HepG2 (cell line): ENCODE data around the gene CCDC83. TPM values are rescaled to one million over a fixed set of nuclear protein-coding genes. Genes with fewer than 3 reads are reported as not detected.

ENCODE experiments used
- ATAC-seq: fragments of 200-7000 bp; cut with Tn5 transposase; 3 replicates; pipeline ENCODE4 v1.9.1; 2020; ENCODE audit warnings: mild to moderate bottlenecking, moderate library complexity
- BruUV-seq: library from RNA; stranded (reverse); fragments of 400-500 nt; replicated peaks from 2 replicates; lab custom pipeline; 2021; lab: Mats Ljungman, UMichigan
- CTCF ChIA-PET: fragments of 300-600 bp; formaldehyde crosslinking; extraction: SDS; loops from one replicate; lab custom pipeline; 2021; ENCODE audit warnings: low total read pairs, inconsistent platforms, low intra/inter-chr PET ratio; lab: Yijun Ruan, JAX
- POLR2A ChIA-PET: fragments of 350-600 bp; sonication (Branson Sonifier 250); formaldehyde crosslinking; loops from one replicate; lab custom pipeline; 2020; ENCODE audit warnings: antibody characterized with exemption, inconsistent platforms; lab: Yijun Ruan, JAX
- DNase-seq: peaks from one replicate; pipeline ENCODE4 v3.0.0-alpha.2; 2015; ENCODE audit warnings: low spot score
- FAIRE-seq: peaks from 3 replicates; lab custom pipeline; 2011; peaks lifted over from hg19 to GRCh38; lab: Jason Lieb, UNC
- H2AFZ ChIP-seq: one replicate; pipeline ENCODE4 v1.6.1; 2011; ENCODE audit warnings: low read length, inconsistent platforms
- H3K27ac ChIP-seq: fragments of 300-600 bp; 3 replicates; pipeline ENCODE4 v1.8.0; 2011; ENCODE audit warnings: mixed run types, mild to moderate bottlenecking, mixed read lengths, low read length, inconsistent platforms; ENCODE audit not compliant: insufficient read depth; ENCODE audit errors: extremely low read length
- H3K27me3 ChIP-seq, 2 experiments: fragments of 200-600 bp in 1 of 2; 2 replicates in 1 of 2; 3 replicates in 1 of 2; pipeline versions ENCODE4 v1.6.0 to v1.8.0; 2011; ENCODE audit warnings: low read length in 2 of 2, mild to moderate bottlenecking in 2 of 2, moderate library complexity in 2 of 2, inconsistent platforms in 1 of 2; ENCODE audit not compliant: insufficient read depth in 2 of 2, control insufficient read depth in 1 of 2
- H3K36me3 ChIP-seq, 2 experiments: fragments of 200-600 bp in 1 of 2; replicated peaks in 1 of 2; 2 replicates in 1 of 2; 3 replicates in 1 of 2; pipeline versions ENCODE4 v1.5.1 to v1.8.0; 2011; ENCODE audit warnings: low read length in 2 of 2, inconsistent platforms in 1 of 2; ENCODE audit not compliant: insufficient read depth in 2 of 2, control insufficient read depth in 1 of 2
- H3K4me1 ChIP-seq: 2 replicates; pipeline ENCODE4 v1.5.1; 2012; ENCODE audit warnings: low read length, inconsistent platforms; ENCODE audit not compliant: insufficient read depth
- H3K4me2 ChIP-seq: 2 replicates; pipeline ENCODE4 v1.6.0; 2011; ENCODE audit warnings: low read depth, low read length, inconsistent platforms
- H3K4me3 ChIP-seq, 3 experiments: fragments of 200-600 bp in 1 of 3; sonication (generic), shearing (Covaris generic) in 1 of 3; replicated peaks in 1 of 3; 2 replicates each; pipeline ENCODE4 v1.5.1; 2011 to 2016; ENCODE audit warnings: low read length in 3 of 3, inconsistent platforms in 2 of 3, low read depth in 2 of 3, mild to moderate bottlenecking in 2 of 3, control low read depth in 1 of 3, mixed read lengths in 1 of 3; ENCODE audit not compliant: insufficient read depth in 1 of 3
- H3K79me2 ChIP-seq: one replicate; pipeline ENCODE4 v1.6.1; 2011; ENCODE audit warnings: low read length, inconsistent platforms; ENCODE audit not compliant: insufficient read depth
- H3K9ac ChIP-seq: 2 replicates; pipeline ENCODE4 v1.6.0; 2011; ENCODE audit warnings: mild to moderate bottlenecking, low read depth, low read length, inconsistent platforms; ENCODE audit not compliant: insufficient read depth
- H3K9me3 ChIP-seq: 2 replicates; pipeline ENCODE4 v1.5.1; 2012; ENCODE audit warnings: mild to moderate bottlenecking, low read length
- H4K20me1 ChIP-seq: 2 replicates; pipeline ENCODE4 v1.6.0; 2011; ENCODE audit warnings: inconsistent platforms, mild to moderate bottlenecking, low read length, moderate library complexity; ENCODE audit not compliant: insufficient read depth
- ASH2L ChIP-seq: fragments of 300-600, 200-600 bp; sonication (generic); IDR thresholded peaks from 2 replicates; pipeline ENCODE4 v1.7.0; 2017; ENCODE audit warnings: low read depth, mild to moderate bottlenecking, moderate library complexity, mixed read lengths, low read length; ENCODE audit not compliant: insufficient read length
- EP300 ChIP-seq, 3 experiments: sonication (generic) in 1 of 3; formaldehyde crosslinking in 1 of 3; IDR thresholded peaks; 2 replicates each; pipeline versions ENCODE4 v1.5.1 to v1.6.1; 2011 to 2020; ENCODE audit warnings: low read depth in 2 of 3, low read length in 2 of 3, borderline replicate concordance in 1 of 3, improper control_type of control experiment in 1 of 3, mild to moderate bottlenecking in 1 of 3, missing genetic modification reagents in 1 of 3, moderate library complexity in 1 of 3
- ETV5 ChIP-seq: IDR thresholded peaks from 2 replicates; pipeline ENCODE4 v1.6.1; 2018; ENCODE audit warnings: missing biosample characterization, missing genetic modification reagents, inconsistent platforms, borderline replicate concordance
- GATAD1 ChIP-seq: IDR thresholded peaks from 2 replicates; pipeline ENCODE4 v1.6.1; 2016; ENCODE audit warnings: missing genetic modification reagents, missing compliant biosample characterization
- HOMEZ ChIP-seq: IDR thresholded peaks from 2 replicates; pipeline ENCODE4 v1.6.1; 2016; ENCODE audit warnings: low read depth
- ISL2 ChIP-seq: sonication (generic); formaldehyde crosslinking; IDR thresholded peaks from 2 replicates; pipeline ENCODE4 v1.5.0; 2020; ENCODE audit warnings: missing genetic modification reagents
- NCOA2 ChIP-seq: sonication (generic); formaldehyde crosslinking; IDR thresholded peaks from 2 replicates; pipeline ENCODE4 v1.8.0; 2022; ENCODE audit warnings: inconsistent platforms
- NFE2L2 ChIP-seq: fragments of 150-350 bp; IDR thresholded peaks from 2 replicates; pipeline ENCODE4 v1.6.1; 2014; ENCODE audit warnings: low read length
- SAFB2 ChIP-seq: sonication (generic); formaldehyde crosslinking; IDR thresholded peaks from 2 replicates; pipeline ENCODE4 v1.5.1; 2020; ENCODE audit warnings: missing genetic modification reagents, low read depth, mild to moderate bottlenecking, borderline replicate concordance
- SALL1 ChIP-seq: sonication (generic); formaldehyde crosslinking; IDR thresholded peaks from 2 replicates; pipeline ENCODE4 v1.8.0; 2022; ENCODE audit warnings: mild to moderate bottlenecking, missing genetic modification reagents
- SYNCRIP ChIP-seq: fragments of 200-400 bp; formaldehyde crosslinking; IDR thresholded peaks from 2 replicates; pipeline ENCODE4 v1.6.1; 2018; ENCODE audit warnings: mild to moderate bottlenecking, low read depth, low read length; ENCODE audit not compliant: insufficient read depth
- ZBTB39 ChIP-seq: sonication (generic); formaldehyde crosslinking; IDR thresholded peaks from 2 replicates; pipeline ENCODE4 v1.5.0; 2020; ENCODE audit warnings: missing genetic modification reagents
- ZKSCAN1 ChIP-seq: fragments of 150-350 bp; IDR thresholded peaks from 2 replicates; pipeline ENCODE4 v1.6.1; 2014; ENCODE audit warnings: low read length
- ZMYM2 ChIP-seq: sonication (generic); formaldehyde crosslinking; IDR thresholded peaks from 2 replicates; pipeline ENCODE4 v1.8.0; 2022; ENCODE audit warnings: mild to moderate bottlenecking, missing genetic modification reagents
- ZNF589 ChIP-seq: sonication (generic); formaldehyde crosslinking; conservative IDR thresholded peaks from 2 replicates; pipeline ENCODE4 v1.8.0; 2022; ENCODE audit warnings: mild to moderate bottlenecking, moderate library complexity, missing genetic modification reagents
- ZNF7 ChIP-seq: IDR thresholded peaks from 2 replicates; pipeline ENCODE4 v1.6.1; 2016; ENCODE audit warnings: missing biosample characterization, missing genetic modification reagents
- ZNF710 ChIP-seq: sonication (generic); formaldehyde crosslinking; IDR thresholded peaks from 2 replicates; pipeline ENCODE4 v1.5.0; 2020; ENCODE audit warnings: mild to moderate bottlenecking, missing genetic modification reagents, borderline replicate concordance
- WGBS: methylation state at CpG from one replicate; pipeline ENCODE4 v1.1.6; 2017; ENCODE audit warnings: low lambda C conversion rate; 5-methylcytosine and 5-hydroxymethylcytosine counted together
- in situ Hi-C: cut with HindIII; loops from 2 replicates; pipeline ENCODE4 v1.10.0; 2017; ENCODE audit warnings: low pct_unique_long_range_greater_than_20kb; ENCODE audit not compliant: extremely low pct_ligation_motif_present
- intact Hi-C: fragments of 100-400 bp; cut with micrococcal nuclease; formaldehyde crosslinking; loops from one replicate; pipeline ENCODE4 v1.10.0; 2022; ENCODE audit not compliant: unreplicated experiment
- polyA plus RNA-seq, 8 experiments: library from polyadenylated mRNA; depleted of rRNA in 3 of 8; stranded (reverse) in 7 of 8; unstranded in 1 of 8; fragments of >200 nt; fragmentation: Illumina TruSeq in 4 of 8; extraction: Trizol in 4 of 8; gene quantifications; 2 replicates each; pipeline versions ENCODE4 v1.2.1 to v1.2.3, GENCODE V29; 2011 to 2016; ENCODE audit warnings: low read depth in 4 of 8, missing spikeins in 1 of 8, mixed read lengths in 1 of 8; ENCODE audit not compliant: insufficient read depth in 1 of 8
- total RNA-seq, 5 experiments: library from RNA; depleted of rRNA; stranded (reverse); fragments of >200 nt; fragmentation: Illumina TruSeq; extraction: Trizol; gene quantifications; 2 replicates each; pipeline ENCODE4 v1.2.3, GENCODE V29; 2016; ENCODE audit warnings: low read depth in 1 of 5

The CCDC83 gene
- total and polyA plus RNA-seq, 2 of the 13 experiments (the other 11 are each of a cell fraction or from before 2014, with no cell fraction given) = not detected

DNA sequence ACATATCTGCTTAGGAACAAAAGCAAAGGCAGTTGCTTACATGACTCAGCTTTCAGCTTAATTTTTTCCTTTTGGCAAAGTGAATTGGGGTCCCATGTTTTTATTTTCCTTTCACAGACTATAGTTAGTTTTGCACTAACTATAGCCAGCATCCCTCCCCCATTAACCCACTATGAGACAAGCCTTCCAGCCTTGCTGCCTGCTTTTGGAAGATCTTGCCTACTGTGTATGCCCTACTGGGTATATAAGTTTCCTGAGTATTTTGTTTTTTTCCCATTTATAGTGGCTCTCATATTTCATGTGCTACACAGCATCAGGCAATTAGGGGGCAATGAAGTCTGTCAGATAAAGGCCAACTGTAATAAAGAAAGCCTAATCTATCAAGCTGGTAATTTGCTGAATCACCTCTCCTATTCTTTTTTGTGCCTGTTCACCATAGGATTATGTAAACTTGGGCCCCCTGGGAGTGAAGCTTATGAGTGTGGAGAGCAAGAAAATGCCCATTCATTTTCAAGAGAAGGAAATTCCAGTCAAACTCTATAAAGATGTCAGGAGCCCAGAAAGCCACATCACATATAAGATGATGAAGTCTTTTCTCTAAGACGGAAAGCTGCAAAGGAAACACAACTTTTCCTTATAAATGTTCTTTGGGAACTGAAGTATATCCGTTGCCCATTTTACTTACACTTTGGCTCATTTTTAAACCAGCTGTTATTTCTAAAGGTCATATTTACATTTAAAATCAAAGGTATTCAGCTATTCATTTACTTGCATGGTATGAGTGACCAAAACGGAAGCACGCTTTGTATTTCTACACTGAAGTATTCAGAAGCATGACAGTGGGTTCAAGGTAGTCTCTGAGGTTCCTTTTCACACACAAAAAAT lies 64.0 kb downstream of the CCDC83 start:
- peak overlapping the region; percentile 76 for H3K27ac ChIP-seq
- ATAC-seq (peak; percentile 80), DNase-seq (peak; percentile 73), FAIRE-seq (no peak)
- ChIA-PET CTCF (no interaction called here), POLR2A (interaction anchor here (0.7 to 1.8 kb wide), 5 partner anchors 9 to 64 kb away, joined by 3 to 8 read pairs (median 4); partner anchors contain the start of gene CCDC83)
- WGBS = 20% methylated on average over 4 of the region's 4 CpGs
- intact Hi-C loops = no loop called here
- peaks cover 63% of the 10 kb centered on the region for H3K4me1 ChIP-seq
- peak overlapping the region; percentile 52 for H3K4me2 ChIP-seq
- TSS peak; percentile 89 for BruUV-seq
- no peaks in the 10 kb centered on the region for H3K36me3 ChIP-seq
- no peaks in the 10 kb centered on the region for H4K20me1 ChIP-seq
- in situ Hi-C loops = no loop called here
- peak overlapping the region in 1 of 3 experiments; percentile 1; a peak in 2 of 6 replicates for H3K4me3 ChIP-seq
- H2AFZ ChIP-seq = peak overlapping the region; percentile 60
- peak overlapping the region; percentile 25 for H3K9ac ChIP-seq
- no peaks in the 10 kb centered on the region for H3K27me3 ChIP-seq
- H3K79me2 ChIP-seq = no peaks in the 10 kb centered on the region
- H3K9me3 ChIP-seq = peaks cover 7% of the 10 kb centered on the region
- TF ChIP-seq ZNF589 (CRISPR knock-in tag) (no peak), EP300 (IDR thresholded peaks at IDR 0.05; ENCODE audit: low read depth in 2 of 2, low read length in 2 of 2) (peak in 1 of 2 experiments; percentile 73; a peak in 2 of 4 replicates), EP300 (CRISPR knock-in tag; IDR thresholded peaks at IDR 0.05; ENCODE audit: borderline replicate concordance) (no peak), SAFB2 (no peak), ZKSCAN1 (no peak), SYNCRIP (no peak), NFE2L2 (peak; percentile 70; the same call in 1 of the 2 replicates), NCOA2 (peak; percentile 79), ASH2L (peak; percentile 98), ETV5 (CRISPR knock-in tag) (peak; percentile 54; the same call in 1 of the 2 replicates), SALL1 (CRISPR knock-in tag) (no peak), GATAD1 (no peak), ZBTB39 (0 out of 2 replicates have a peak, but pooled peaks have one; percentile 46), ZMYM2 (CRISPR knock-in tag) (no peak), ZNF710 (CRISPR knock-in tag) (no peak), ZNF7 (peak; percentile 66), ISL2 (peak; percentile 70; the same call in 1 of the 2 replicates), HOMEZ (CRISPR knock-in tag) (0 out of 2 replicates have a peak, but pooled peaks have one; percentile 34)
